GM10248 (cell line): Measurements from ENCODE around the gene DNAH10.

ENCODE experiments used
- CTCF ChIA-PET: fragments of 300-600 bp; sonication (Branson Sonifier 250); formaldehyde crosslinking; extraction: SDS; loops from one replicate; lab custom pipeline; 2021; ENCODE audit warnings: antibody characterized with exemption; lab: Yijun Ruan, JAX
- POLR2A ChIA-PET: fragments of 350-650 bp; sonication (Branson Sonifier 250); formaldehyde crosslinking; extraction: SDS; loops from one replicate; lab custom pipeline; 2020; ENCODE audit warnings: antibody characterized with exemption; lab: Yijun Ruan, JAX
- DNase-seq: peaks from one replicate; pipeline ENCODE4 v3.0.0; 2012; ENCODE audit errors: extremely low spot score
- TF ChIP-seq, protein P1 (sequence below): IDR thresholded peaks from 2 replicates; pipeline ENCODE4 v1.5.1; 2012; ENCODE audit warnings: mild to moderate bottlenecking, low read depth; ENCODE audit errors: extremely low read depth, missing control alignments, control extremely low read depth

The DNAH10 gene

DNA sequence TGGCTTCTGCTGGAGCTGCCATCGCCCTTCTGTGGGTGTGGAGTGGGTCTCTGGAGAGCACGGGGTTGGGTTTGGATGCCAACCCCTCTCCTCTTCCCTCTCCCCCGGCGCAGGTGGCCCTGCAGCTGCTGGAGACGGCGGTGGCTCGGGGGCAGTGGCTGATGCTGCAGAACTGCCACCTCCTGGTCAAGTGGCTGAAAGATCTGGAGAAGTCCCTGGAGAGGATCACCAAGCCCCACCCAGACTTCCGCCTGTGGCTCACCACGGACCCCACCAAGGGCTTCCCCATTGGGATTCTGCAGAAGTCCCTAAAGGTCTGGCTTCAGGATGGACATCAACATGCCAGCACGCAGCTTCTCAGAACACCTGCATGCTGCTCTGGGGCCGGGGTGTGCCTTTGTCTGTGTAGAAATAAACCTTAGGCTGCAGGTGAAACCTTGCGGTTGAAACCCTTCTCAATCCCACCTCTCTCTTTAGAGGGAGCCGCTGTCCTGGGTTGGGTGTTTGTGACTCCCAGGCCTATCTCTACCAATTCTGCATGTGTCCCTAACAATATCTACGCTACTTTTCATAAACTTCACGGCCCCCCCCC is 166.3 kb downstream of the DNAH10 start:
- ChIA-PET CTCF (interaction anchor here (0.9 to 3.4 kb wide), 4 partner anchors 8 to 104 kb away, joined by 4 to 15 read pairs (median 6); no protein-coding TSS in a partner anchor), POLR2A (no interaction called here)
- DNase-seq: no peak
- TF ChIP-seq, protein P1, sequence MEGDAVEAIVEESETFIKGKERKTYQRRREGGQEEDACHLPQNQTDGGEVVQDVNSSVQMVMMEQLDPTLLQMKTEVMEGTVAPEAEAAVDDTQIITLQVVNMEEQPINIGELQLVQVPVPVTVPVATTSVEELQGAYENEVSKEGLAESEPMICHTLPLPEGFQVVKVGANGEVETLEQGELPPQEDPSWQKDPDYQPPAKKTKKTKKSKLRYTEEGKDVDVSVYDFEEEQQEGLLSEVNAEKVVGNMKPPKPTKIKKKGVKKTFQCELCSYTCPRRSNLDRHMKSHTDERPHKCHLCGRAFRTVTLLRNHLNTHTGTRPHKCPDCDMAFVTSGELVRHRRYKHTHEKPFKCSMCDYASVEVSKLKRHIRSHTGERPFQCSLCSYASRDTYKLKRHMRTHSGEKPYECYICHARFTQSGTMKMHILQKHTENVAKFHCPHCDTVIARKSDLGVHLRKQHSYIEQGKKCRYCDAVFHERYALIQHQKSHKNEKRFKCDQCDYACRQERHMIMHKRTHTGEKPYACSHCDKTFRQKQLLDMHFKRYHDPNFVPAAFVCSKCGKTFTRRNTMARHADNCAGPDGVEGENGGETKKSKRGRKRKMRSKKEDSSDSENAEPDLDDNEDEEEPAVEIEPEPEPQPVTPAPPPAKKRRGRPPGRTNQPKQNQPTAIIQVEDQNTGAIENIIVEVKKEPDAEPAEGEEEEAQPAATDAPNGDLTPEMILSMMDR: no peak

DNA sequence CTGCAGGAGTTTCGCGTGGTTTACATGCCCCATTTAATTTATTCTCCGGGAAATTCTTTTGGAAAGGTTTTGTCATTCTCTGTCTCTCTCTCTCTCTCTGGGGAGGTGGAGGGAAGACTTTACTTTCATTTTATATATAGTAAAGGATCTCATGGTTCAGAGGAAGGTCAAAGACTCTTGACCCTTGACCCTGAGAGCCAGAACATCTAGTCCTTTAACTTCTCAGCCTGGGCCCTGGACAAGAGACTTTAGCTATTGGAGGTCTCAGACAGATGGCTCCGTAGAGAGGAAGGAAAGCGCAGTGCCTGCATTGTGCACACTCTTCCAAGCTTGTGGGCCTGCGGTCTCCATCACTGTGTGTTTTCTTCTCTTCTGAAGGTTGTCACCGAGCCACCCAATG is 166.8 kb downstream of the DNAH10 start:
- no peak for DNase-seq
- ChIA-PET POLR2A (no interaction called here), CTCF (interaction anchor here (1.0 to 2.4 kb wide), 2 partner anchors 56 to 104 kb away, joined by 4 to 7 read pairs; no protein-coding TSS in a partner anchor)
- TF ChIP-seq, protein P1: no peak

DNA sequence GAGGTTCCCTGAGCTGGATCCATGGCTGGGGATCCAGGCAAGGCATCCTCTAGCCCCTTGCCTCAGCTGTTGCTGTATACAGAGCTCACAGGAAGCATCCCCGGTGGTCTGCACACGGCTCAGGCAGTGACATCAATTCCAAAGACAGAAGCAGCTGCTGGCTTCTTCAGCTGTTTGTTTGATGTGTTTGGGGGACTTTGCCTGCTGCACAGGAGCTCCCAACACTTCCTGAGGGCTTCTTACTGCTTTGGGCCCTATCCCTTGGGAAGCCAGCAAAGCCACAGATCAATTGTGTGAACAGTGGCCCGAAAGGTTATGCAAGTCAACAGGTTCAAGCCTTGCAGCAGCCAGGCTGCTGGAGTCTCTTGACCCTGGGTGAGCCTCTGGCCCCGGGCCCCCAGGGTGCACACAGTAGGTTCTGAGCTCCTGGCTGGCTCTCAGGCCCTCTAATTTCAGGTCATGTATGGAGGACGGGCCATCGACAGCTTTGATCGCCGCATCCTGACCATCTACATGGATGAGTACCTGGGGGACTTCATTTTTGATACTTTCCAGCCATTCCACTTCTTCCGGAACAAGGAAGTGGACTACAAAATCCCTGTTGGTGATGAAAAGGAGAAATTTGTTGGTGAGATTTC is 168.0 kb downstream of the DNAH10 start:
- TF ChIP-seq, protein P1: no peak
- CTCF ChIA-PET: interaction anchor here (1.0 to 1.7 kb wide), 5 partner anchors 8 to 26 kb away, joined by 3 to 4 read pairs (median 3); no protein-coding TSS in a partner anchor

DNA sequence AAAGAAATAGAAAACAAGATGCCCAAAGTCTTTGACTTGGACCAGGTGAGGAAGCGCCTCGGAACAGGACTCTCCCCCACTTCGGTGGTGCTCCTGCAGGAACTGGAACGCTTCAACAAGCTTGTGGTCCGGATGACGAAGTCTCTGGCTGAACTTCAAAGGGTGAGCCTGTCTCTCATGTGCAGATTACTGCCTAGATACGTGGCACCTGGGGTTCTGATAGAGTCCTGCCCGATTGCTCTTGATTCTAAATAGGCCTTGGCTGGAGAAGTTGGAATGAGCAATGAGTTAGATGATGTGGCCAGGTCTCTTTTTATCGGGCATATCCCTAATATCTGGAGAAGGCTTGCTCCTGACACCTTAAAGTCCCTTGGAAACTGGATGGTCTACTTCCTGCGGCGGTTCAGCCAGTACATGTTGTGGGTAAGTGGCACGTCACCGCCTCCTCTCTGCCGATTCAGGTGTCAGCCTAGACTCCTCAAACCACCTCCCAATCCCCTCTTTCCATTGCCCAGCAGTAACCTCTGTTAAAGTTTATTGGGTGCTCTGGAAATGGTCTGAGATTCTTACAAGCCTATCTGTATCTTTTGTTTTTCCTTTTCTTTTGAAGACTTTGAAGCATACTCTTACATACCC is 169.7 kb downstream of the DNAH10 start:
- no peak for DNase-seq
- TF ChIP-seq, protein P1: no peak
- POLR2A ChIA-PET: no interaction called here
- CTCF ChIA-PET: interaction anchor here (1.8 kb wide), 1 partner anchor 27 kb away, joined by 4 read pairs; no protein-coding TSS in a partner anchor

More for the DNA sequence above, 168.0 kb downstream of the DNAH10 start:
- POLR2A ChIA-PET: no interaction called here
- no peak for DNase-seq

DNA sequence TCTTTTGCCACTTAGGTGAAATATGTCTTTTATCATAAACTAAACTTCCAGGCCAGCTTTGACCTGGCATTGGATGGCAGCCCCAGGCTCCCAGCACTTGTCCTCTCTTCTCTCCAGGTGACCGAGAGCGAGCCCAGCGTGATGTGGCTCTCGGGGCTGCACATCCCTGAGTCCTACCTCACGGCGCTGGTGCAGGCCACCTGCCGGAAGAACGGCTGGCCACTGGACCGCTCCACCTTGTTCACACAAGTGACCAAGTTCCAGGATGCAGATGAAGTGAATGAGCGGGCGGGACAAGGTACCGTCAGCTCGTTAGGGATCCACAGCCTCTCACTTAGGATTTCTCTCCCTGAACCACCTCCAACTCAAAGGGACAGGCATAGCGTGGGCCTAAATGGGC is 171.1 kb downstream of the DNAH10 start:
- ChIA-PET POLR2A (no interaction called here), CTCF (interaction anchor here (0.6 to 1.8 kb wide), 2 partner anchors 28 to 134 kb away, joined by 3 to 4 read pairs; no protein-coding TSS in a partner anchor)
- TF ChIP-seq, protein P1: no peak
- no peak for DNase-seq

DNA sequence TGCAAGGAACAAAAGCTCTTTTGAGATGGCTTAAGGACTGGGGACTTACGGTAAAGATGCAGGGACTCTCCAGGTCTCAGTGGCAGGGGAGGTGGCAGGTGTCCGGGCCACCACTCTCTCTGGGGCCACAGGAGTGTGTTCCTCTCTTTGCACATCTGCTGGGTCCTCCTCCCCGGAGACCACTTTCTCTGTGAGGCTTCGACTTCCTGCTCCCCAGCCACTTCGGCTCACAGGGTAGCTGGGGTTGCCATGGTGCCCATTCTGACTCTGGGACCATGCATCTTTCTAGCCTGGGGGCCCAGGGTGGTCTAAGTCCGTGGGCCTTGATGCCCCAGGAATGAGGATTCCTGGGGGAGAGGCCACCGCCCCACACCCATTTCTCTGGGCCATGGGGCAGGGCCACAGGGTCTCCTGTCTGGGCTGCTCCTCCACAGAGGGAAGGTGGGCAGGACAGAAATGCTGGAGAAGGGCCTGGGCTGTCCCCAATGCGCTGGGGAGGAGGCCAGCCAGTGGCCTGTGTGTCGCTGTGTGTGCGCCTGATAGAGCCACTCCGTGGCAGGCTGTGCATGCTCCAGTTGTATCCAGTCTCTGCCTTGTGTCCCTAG is 172.0 kb downstream of the DNAH10 start:
- TF ChIP-seq, protein P1: no peak
- ChIA-PET CTCF (interaction anchor here (3.7 kb wide), 1 partner anchor 7 kb away, joined by 15 read pairs; no protein-coding TSS in a partner anchor), POLR2A (no interaction called here)
- DNase-seq: no peak
